ENCODE results near the gene SORBS2.

GRCh38 chr4:185838514-185839193, 26.7 kb upstream of the SORBS2 start:
- TF ChIP-seq EZH2 (IDR thresholded peaks at IDR 0.05; ENCODE audit: borderline replicate concordance, insufficient read depth, low read depth, low read length, poor library complexity, severe bottlenecking) = no peak
- TF ChIP-seq, protein P1, sequence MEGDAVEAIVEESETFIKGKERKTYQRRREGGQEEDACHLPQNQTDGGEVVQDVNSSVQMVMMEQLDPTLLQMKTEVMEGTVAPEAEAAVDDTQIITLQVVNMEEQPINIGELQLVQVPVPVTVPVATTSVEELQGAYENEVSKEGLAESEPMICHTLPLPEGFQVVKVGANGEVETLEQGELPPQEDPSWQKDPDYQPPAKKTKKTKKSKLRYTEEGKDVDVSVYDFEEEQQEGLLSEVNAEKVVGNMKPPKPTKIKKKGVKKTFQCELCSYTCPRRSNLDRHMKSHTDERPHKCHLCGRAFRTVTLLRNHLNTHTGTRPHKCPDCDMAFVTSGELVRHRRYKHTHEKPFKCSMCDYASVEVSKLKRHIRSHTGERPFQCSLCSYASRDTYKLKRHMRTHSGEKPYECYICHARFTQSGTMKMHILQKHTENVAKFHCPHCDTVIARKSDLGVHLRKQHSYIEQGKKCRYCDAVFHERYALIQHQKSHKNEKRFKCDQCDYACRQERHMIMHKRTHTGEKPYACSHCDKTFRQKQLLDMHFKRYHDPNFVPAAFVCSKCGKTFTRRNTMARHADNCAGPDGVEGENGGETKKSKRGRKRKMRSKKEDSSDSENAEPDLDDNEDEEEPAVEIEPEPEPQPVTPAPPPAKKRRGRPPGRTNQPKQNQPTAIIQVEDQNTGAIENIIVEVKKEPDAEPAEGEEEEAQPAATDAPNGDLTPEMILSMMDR (IDR thresholded peaks at IDR 0.05) = no peak
